HG03045 (cell line): ENCODE data around the gene MANSC4.

ENCODE experiments used
- ATAC-seq: cut with Tn5 transposase; IDR thresholded peaks from one replicate; pipeline ENCODE4 v1.9.1; 2021; ENCODE audit warnings: mild to moderate bottlenecking, moderate library complexity; ENCODE audit not compliant: unreplicated experiment

The MANSC4 gene

GRCh38 chr12:27801630-27802029, 21.6 kb upstream of the MANSC4 start:
- no peak for ATAC-seq

GRCh38 chr12:27800819-27801218, 20.8 kb upstream of the MANSC4 start:
- no peak for ATAC-seq

- ATAC-seq, result no peak
Observed at GRCh38 chr12:27797301-27798025, 17.4 kb upstream of the MANSC4 start.

- no peak for ATAC-seq
Observed at GRCh38 chr12:27796128-27796527, 16.1 kb upstream of the MANSC4 start.

- ATAC-seq, result no peak
Observed at GRCh38 chr12:27794818-27795584, 15.0 kb upstream of the MANSC4 start.

- ATAC-seq, result no peak
Observed at GRCh38 chr12:27790179-27790578, 10.1 kb upstream of the MANSC4 start.

GRCh38 chr12:27787559-27787958, 7.5 kb upstream of the MANSC4 start:
- no peak for ATAC-seq

- ATAC-seq, result no peak
Observed at GRCh38 chr12:27785882-27786570, 6.0 kb upstream of the MANSC4 start.

- ATAC-seq, result no peak
Observed at GRCh38 chr12:27782481-27782880, 2.4 kb upstream of the MANSC4 start.

GRCh38 chr12:27781680-27782079, 1.6 kb upstream of the MANSC4 start:
- ATAC-seq, result no peak

- peak; percentile 28 for ATAC-seq
Observed at GRCh38 chr12:27780612-27781408, 774 bp upstream of the MANSC4 start.

- ATAC-seq, result peak; percentile 55
Observed at GRCh38 chr12:27779416-27779919, 568 bp downstream of the MANSC4 start.

- no peak for ATAC-seq
Observed at GRCh38 chr12:27778206-27778605, 1.8 kb downstream of the MANSC4 start.

- no peak for ATAC-seq
Observed at GRCh38 chr12:27777141-27777540, 2.9 kb downstream of the MANSC4 start.

GRCh38 chr12:27772328-27773049, 7.5 kb downstream of the MANSC4 start:
- ATAC-seq, result no peak

GRCh38 chr12:27771481-27772327, 8.3 kb downstream of the MANSC4 start:
- ATAC-seq, result no peak

- ATAC-seq, result no peak
Observed at GRCh38 chr12:27769142-27769673, 10.8 kb downstream of the MANSC4 start.

- peak; percentile 70 for ATAC-seq
Observed at GRCh38 chr12:27766587-27766986, 13.4 kb downstream of the MANSC4 start.

- no peak for ATAC-seq
Observed at GRCh38 chr12:27762757-27763156, 17.3 kb downstream of the MANSC4 start.
